ENCODE results near the gene TACC3. TPM values are rescaled to one million over a fixed set of nuclear protein-coding genes. Genes with fewer than 3 reads are reported as not detected.

Gene TACC3
- 20.0 TPM for polyA plus RNA-seq

- H3K27ac Mint-ChIP-seq = peak within 1 kb of the TSS; percentile 95 to 99 (median 99)
Observed at GRCh38 chr4:1721003-1721665, at the start of gene TACC3, which contains the start of gene TMEM129. TSS of gene TACC3 (plus strand) at chr4:1721521. CDS start at chr4:1723422, 1,901 bp downstream. TSS of gene TMEM129 (minus strand) at chr4:1721323. CDS start at chr4:1720837, 486 bp downstream.

DNA sequence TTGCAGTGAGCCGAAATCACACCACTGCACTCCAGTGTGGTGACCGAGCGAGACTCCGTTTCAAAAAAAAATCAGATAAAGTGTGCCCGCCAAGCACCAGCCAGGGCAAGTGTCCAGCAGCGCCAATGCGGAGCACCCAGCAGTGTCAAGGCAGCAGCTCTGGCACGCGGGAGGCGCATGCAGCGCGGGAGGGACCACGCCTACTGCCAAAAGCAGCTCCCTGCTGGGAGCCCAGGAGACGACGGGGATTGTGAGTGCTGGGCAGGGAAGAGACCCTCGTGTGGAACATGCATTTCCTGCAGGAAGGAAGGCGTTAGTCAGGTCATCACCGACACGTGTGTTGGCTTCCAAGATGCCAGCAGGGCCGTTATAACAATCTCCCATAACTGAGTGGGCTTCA lies 47.6 kb upstream of the TACC3 start:
- Mint-ChIP-seq H3K9me3 (no peaks in the 10 kb centered on the region), H3K27me3 (no peaks in the 10 kb centered on the region), H3K27ac (no peak overlapping the region), H3K4me1 (no peaks in the 10 kb centered on the region), H3K4me3 (peak overlapping the region in 1 of 4 donors; percentile 58), H3K36me3 (peaks cover 2% of the 10 kb centered on the region)

More at GRCh38 chr4:1721003-1721665, at the start of gene TACC3, which contains the start of gene TMEM129:
- H3K4me3 Mint-ChIP-seq = peak within 1 kb of the TSS; percentile 84 to 96 (median 91)
- H3K27me3 Mint-ChIP-seq = no peaks in the 10 kb centered on the region
- H3K9me3 Mint-ChIP-seq = no peaks in the 10 kb centered on the region
- H3K36me3 Mint-ChIP-seq = peaks cover 2% of the 10 kb centered on the region
- H3K4me1 Mint-ChIP-seq = peaks cover 30 to 42% (median 32%) of the 10 kb centered on the region in 3 donors

DNA sequence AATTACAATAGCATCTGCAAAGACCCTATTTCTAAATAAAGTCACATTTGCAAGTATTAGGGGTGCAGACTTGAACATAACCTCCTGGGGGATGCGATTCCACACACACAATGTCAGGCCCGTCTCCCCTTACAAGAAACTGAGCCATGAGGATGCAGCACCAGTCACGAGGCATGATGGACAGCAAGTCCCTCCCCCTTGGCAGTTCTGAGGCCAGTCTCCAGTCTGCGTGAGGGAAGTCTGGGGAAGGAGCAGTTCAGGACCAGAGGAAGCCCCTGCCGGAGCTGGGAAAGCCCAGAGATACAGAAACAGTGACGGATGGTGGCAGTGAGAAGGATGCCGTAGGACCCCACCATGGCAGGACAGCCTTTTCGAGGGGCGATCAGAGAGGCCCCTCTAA lies 46.6 kb upstream of the TACC3 start:
- no peak overlapping the region for H3K4me3 Mint-ChIP-seq

GRCh38 chr4:1675136-1675801 lies 46.1 kb upstream of the TACC3 start:
- Mint-ChIP-seq H3K4me1 (peaks cover 0 to under 1% (median 0%) of the 10 kb centered on the region in 3 donors), H3K27ac (no peak overlapping the region), H3K27me3 (no peaks in the 10 kb centered on the region), H3K36me3 (peaks cover 2% of the 10 kb centered on the region), H3K4me3 (no peak overlapping the region), H3K9me3 (no peaks in the 10 kb centered on the region)

More for the DNA sequence above, 46.6 kb upstream of the TACC3 start:
- no peak overlapping the region for H3K27ac Mint-ChIP-seq
- H3K36me3 Mint-ChIP-seq = peaks cover 2% of the 10 kb centered on the region
- H3K27me3 Mint-ChIP-seq = no peaks in the 10 kb centered on the region
- H3K4me1 Mint-ChIP-seq = no peaks in the 10 kb centered on the region
- no peaks in the 10 kb centered on the region for H3K9me3 Mint-ChIP-seq

GRCh38 chr4:1675802-1676137 lies 45.6 kb upstream of the TACC3 start:
- Mint-ChIP-seq H3K4me3 (no peak overlapping the region), H3K4me1 (peaks cover 0 to 5% (median 0%) of the 10 kb centered on the region in 3 donors), H3K36me3 (peaks cover 2% of the 10 kb centered on the region), H3K27me3 (no peaks in the 10 kb centered on the region), H3K27ac (no peak overlapping the region), H3K9me3 (no peaks in the 10 kb centered on the region)

DNA sequence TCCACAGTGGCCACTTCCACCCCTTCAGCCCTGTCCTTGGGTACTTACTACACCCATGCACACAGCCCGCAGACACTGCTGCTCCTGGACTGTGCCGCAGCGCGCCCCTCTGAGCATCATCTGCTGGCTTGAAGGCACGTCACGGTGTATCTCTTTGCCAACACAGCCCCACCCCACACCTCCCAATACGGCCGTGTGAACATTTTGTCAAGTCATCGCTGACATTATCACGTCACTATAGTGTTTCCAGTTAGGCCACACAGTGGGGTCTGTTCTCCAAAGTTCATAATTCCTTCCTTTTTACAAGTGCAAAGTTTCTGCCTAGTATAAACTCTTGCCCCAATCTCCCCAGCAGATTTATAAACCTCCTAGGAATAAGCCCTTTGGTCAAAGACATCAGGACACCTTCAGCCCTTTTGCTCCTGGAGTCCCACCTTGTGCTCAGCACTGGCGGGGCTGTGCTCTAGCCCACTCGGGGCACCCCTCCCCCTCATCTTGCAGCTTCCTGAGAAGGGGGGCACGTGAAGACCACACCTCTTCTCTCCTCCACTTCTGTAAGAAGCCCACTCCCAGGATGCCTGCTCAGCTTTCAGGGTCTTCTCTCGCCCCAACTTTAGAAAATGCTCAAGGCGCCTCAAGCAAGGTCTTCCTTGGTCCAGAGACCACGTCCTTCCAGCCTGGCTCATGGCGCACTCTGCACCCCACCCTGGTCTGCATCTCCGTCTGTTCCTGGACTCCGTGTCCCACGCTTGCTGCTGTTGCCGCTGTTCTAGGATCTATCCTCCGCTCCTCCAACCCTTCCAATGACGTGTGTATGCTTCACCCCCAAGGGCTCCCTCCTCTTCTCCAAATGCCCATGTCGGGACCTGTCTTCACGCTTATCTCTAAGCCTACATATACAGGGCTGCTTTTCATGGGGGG lies 44.5 kb upstream of the TACC3 start:
- H3K27ac Mint-ChIP-seq = no peak overlapping the region
- no peak overlapping the region for H3K4me3 Mint-ChIP-seq
- no peaks in the 10 kb centered on the region for H3K9me3 Mint-ChIP-seq

DNA sequence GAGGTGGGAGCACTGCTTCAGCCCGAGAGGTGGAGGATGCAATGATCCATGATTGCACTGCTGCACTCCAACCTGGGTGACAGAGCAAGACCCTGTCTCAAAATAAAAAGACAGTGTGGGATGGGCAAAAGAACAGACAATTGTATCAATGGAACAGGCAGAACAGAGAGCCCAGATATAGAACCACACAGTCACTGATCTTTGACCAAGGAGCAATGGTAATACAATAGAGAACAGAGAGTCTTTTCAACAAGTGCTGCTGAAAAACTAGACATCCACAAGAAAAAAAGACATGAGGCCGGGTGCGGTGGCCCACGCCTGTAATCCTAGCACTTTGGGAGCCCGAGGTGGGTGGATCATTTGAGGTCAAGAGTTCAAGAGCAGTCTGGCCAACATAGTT lies 43.1 kb upstream of the TACC3 start:
- H3K36me3 Mint-ChIP-seq = no peaks in the 10 kb centered on the region

More for the DNA sequence above, 44.5 kb upstream of the TACC3 start:
- peaks cover 0 to 5% (median 0%) of the 10 kb centered on the region in 3 donors for H3K4me1 Mint-ChIP-seq
- peaks cover 2% of the 10 kb centered on the region for H3K36me3 Mint-ChIP-seq
- H3K27me3 Mint-ChIP-seq = no peaks in the 10 kb centered on the region

GRCh38 chr4:1682860-1683259 lies 38.5 kb upstream of the TACC3 start:
- peaks cover 9 to 17% (median 9%) of the 10 kb centered on the region in 3 donors for H3K4me1 Mint-ChIP-seq
- peak overlapping the region; percentile 85 to 96 (median 91) for H3K4me3 Mint-ChIP-seq
- H3K27ac Mint-ChIP-seq = peak overlapping the region; percentile 47 to 93 (median 91)
- no peaks in the 10 kb centered on the region for H3K36me3 Mint-ChIP-seq
- H3K27me3 Mint-ChIP-seq = no peaks in the 10 kb centered on the region
- H3K9me3 Mint-ChIP-seq = no peaks in the 10 kb centered on the region

More for the DNA sequence above, 43.1 kb upstream of the TACC3 start:
- Mint-ChIP-seq H3K4me3 (no peak overlapping the region), H3K9me3 (no peaks in the 10 kb centered on the region), H3K27me3 (no peaks in the 10 kb centered on the region), H3K4me1 (peaks cover 3 to 14% (median 5%) of the 10 kb centered on the region in 3 donors), H3K27ac (no peak overlapping the region)

- peaks cover 9 to 17% (median 9%) of the 10 kb centered on the region in 3 donors for H3K4me1 Mint-ChIP-seq
- peak overlapping the region; percentile 85 to 96 (median 91) for H3K4me3 Mint-ChIP-seq
- peak overlapping the region; percentile 47 to 93 (median 91) for H3K27ac Mint-ChIP-seq
- no peaks in the 10 kb centered on the region for H3K36me3 Mint-ChIP-seq
- H3K27me3 Mint-ChIP-seq = no peaks in the 10 kb centered on the region
- H3K9me3 Mint-ChIP-seq = no peaks in the 10 kb centered on the region
Observed at GRCh38 chr4:1683261-1683735, 38.0 kb upstream of the TACC3 start.

- Mint-ChIP-seq H3K27me3 (no peaks in the 10 kb centered on the region), H3K4me3 (peak within 1 kb of the TSS; percentile 85 to 96 (median 91)), H3K9me3 (no peaks in the 10 kb centered on the region), H3K27ac (peak within 1 kb of the TSS; percentile 47 to 93 (median 91)), H3K4me1 (peaks cover 9 to 17% (median 9%) of the 10 kb centered on the region in 3 donors), H3K36me3 (no peaks in the 10 kb centered on the region)
Observed at GRCh38 chr4:1683736-1684505, 37.4 kb upstream of the TACC3 start, which contains the start of gene FAM53A. TSS of gene FAM53A (minus strand) at chr4:1684313. CDS start at chr4:1668741, 15,572 bp downstream.

DNA sequence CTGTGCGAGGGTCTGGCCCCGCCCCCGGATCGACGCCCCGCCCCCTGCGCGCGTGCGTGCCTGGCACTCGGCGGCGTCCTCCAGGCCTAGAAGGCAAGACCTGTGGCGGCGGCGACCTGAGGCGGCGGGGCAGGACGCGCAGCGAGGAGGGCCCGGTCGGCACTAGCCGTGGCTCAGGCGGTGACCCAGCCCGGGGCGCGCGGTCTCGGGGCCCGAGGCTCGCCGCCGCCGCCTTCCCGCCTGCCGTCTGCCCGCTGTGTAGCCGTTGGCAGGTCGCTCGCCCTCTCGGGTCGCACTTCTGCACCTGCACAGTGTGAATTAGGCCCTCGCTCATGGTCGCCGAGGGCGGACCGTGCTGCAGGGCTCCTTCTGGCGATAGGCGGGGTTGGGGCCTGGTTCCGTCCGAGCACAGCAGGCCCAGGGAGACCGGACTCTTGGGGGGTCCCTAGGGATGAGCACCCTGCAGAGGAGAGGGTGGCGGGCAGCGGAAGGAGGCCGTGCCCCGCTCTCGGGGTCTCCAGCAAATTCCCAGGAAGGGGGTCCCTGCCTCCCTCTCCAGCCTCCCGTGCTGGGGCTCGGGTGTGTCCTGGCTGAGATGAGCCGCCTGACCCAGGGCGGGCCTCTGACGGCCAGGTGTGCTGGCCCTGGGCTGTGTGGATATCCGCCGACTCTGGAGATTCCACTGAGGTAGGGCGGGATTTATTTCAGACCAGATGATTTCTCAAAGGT lies 36.7 kb upstream of the TACC3 start:
- Mint-ChIP-seq H3K4me3 (peak overlapping the region in 3 of 4 donors; percentile 60 to 76 (median 73)), H3K36me3 (peaks cover 2% of the 10 kb centered on the region), H3K27me3 (no peaks in the 10 kb centered on the region), H3K27ac (peak overlapping the region in 1 of 3 donors; percentile 45), H3K4me1 (peaks cover 9 to 17% (median 9%) of the 10 kb centered on the region in 3 donors), H3K9me3 (no peaks in the 10 kb centered on the region)

- Mint-ChIP-seq H3K4me3 (peak overlapping the region in 2 of 4 donors; percentile 7 to 32), H3K27ac (peak overlapping the region in 1 of 3 donors; percentile 45), H3K36me3 (peaks cover 3% of the 10 kb centered on the region)
Observed at GRCh38 chr4:1685235-1686150, 35.8 kb upstream of the TACC3 start.

More at GRCh38 chr4:1685235-1686150, 35.8 kb upstream of the TACC3 start:
- Mint-ChIP-seq H3K4me1 (peaks cover 9 to 14% (median 9%) of the 10 kb centered on the region in 3 donors), H3K27me3 (no peaks in the 10 kb centered on the region), H3K9me3 (no peaks in the 10 kb centered on the region)
